A172 (cell line): Measurements from ENCODE around the gene EDC3. TPM values are rescaled to one million over a fixed set of nuclear protein-coding genes. Genes with fewer than 3 reads are reported as not detected.

Experiments
- total RNA-seq: library from RNA; depleted of rRNA; stranded (reverse); fragments of >200 nt; shearing (Covaris generic); gene quantifications from 2 replicates; pipeline ENCODE4 v1.2.3, GENCODE V29; 2014; rRNA removed

EDC3 gene
- total RNA-seq, 1 experiment from 2014 or later: 5.8 TPM

Other genes with a start within 250 kb of the EDC3 start
- 102 and 137 TPM in 2 replicates for gene UBL7, start 234.9 kb downstream of the EDC3 start, total RNA-seq
- 1.5 and 1.7 TPM in 2 replicates for gene ARID3B, start 154.8 kb downstream of the EDC3 start, total RNA-seq
- 31.9 and 40.0 TPM in 2 replicates for gene CLK3, start 80.2 kb downstream of the EDC3 start, total RNA-seq
- gene CYP1A1, start 29.5 kb upstream of the EDC3 start, total RNA-seq: 0.17 and 0.22 TPM in 2 replicates
- gene CYP1A2, start 52.8 kb upstream of the EDC3 start, total RNA-seq: not detected in 2 replicates
- gene CSK, start 86.1 kb upstream of the EDC3 start, total RNA-seq: 28.3 and 29.8 TPM in 2 replicates
- gene LMAN1L, start 116.8 kb upstream of the EDC3 start, total RNA-seq: not detected in 2 replicates
- not detected in 2 replicates for gene CPLX3, start 130.6 kb upstream of the EDC3 start, total RNA-seq
- 35.9 and 40.1 TPM in 2 replicates for gene ULK3, start 147.1 kb upstream of the EDC3 start, total RNA-seq
- gene SCAMP2, start 177.3 kb upstream of the EDC3 start, total RNA-seq: 36.1 and 39.7 TPM in 2 replicates
- 48.5 and 50.3 TPM in 2 replicates for gene MPI, start 194.0 kb upstream of the EDC3 start, total RNA-seq
- 26.6 and 28.6 TPM in 2 replicates for gene FAM219B, start 210.8 kb upstream of the EDC3 start, total RNA-seq
- gene COX5A, start 242.0 kb upstream of the EDC3 start, total RNA-seq: 124 and 129 TPM in 2 replicates